ENCODE results near the gene PPP2R2B.

PPP2R2B gene

DNA sequence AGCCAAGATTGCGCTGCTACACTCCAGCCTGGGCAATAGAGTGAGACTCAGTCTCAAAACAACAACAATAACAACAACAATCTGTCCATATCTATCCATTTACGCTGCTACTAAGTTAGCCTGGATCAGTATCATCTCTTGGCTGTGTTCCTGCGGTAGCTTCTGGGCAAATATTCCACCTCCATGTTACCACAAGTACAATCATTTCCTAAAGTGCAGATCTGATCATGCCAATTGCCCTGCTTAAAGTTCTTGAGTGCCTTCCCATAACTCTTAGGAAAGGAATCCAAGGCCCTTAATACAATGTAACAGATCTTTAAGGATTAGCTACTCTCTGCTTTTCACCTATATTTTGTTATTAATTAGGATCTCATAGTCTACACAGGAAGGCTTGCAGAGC is 15.4 kb upstream of the PPP2R2B start:
- H3K27ac Mint-ChIP-seq = no peak overlapping the region
- no peaks in the 10 kb centered on the region for H3K9me3 Mint-ChIP-seq (ENCODE audit: low read depth)
- H3K4me3 Mint-ChIP-seq = no peak overlapping the region
- H3K36me3 Mint-ChIP-seq = no peaks in the 10 kb centered on the region
- H3K4me1 Mint-ChIP-seq (ENCODE audit: low read depth) = peaks cover 3% of the 10 kb centered on the region
- peaks cover 3% of the 10 kb centered on the region for H3K27me3 Mint-ChIP-seq

DNA sequence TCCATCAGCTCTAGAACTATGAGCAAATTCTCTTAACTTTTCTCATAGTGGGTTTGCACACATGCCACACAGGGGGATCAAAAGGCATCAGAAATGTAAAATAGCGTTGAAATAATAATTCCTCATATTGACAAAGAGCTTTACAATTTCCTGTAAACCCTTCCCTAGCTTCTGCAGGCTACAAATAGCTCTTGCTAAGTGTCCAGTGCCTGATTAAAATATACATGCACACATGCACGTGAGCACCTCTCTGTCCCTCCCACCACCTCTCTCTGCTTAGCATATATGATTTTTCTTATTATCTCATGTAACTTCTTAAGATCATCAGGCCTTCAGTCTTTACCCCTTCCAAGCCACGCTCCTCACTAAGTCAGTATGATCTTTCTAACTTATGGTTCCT is 13.7 kb upstream of the PPP2R2B start:
- H3K27ac Mint-ChIP-seq = no peak overlapping the region
- H3K36me3 Mint-ChIP-seq = no peaks in the 10 kb centered on the region
- no peaks in the 10 kb centered on the region for H3K9me3 Mint-ChIP-seq (ENCODE audit: low read depth)
- peaks cover 1% of the 10 kb centered on the region for H3K27me3 Mint-ChIP-seq
- peaks cover 3% of the 10 kb centered on the region for H3K4me1 Mint-ChIP-seq (ENCODE audit: low read depth)
- no peak overlapping the region for H3K4me3 Mint-ChIP-seq

DNA sequence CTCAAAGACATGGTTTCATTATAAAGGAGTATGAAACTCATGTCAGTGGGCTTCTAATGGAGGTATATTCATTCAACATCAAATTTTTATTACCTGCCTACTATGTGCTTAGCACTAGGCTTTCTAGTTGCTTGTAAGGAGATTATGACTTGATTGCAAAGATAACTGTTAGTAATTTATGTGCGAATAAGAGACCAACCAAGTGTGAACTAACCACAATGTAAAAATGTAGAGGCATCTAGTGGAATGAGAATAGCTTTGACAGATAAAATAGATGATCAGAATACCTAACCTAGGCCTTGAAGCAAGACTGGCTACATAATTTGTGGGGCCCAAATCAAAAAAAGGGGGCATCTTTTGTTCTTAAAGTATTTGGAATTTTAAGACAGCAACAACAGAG is 13.0 kb upstream of the PPP2R2B start:
- Mint-ChIP-seq H3K4me1 (ENCODE audit: low read depth) (peaks cover 3% of the 10 kb centered on the region), H3K27me3 (peaks cover 1% of the 10 kb centered on the region), H3K4me3 (no peak overlapping the region), H3K36me3 (no peaks in the 10 kb centered on the region), H3K9me3 (ENCODE audit: low read depth) (no peaks in the 10 kb centered on the region), H3K27ac (no peak overlapping the region)

DNA sequence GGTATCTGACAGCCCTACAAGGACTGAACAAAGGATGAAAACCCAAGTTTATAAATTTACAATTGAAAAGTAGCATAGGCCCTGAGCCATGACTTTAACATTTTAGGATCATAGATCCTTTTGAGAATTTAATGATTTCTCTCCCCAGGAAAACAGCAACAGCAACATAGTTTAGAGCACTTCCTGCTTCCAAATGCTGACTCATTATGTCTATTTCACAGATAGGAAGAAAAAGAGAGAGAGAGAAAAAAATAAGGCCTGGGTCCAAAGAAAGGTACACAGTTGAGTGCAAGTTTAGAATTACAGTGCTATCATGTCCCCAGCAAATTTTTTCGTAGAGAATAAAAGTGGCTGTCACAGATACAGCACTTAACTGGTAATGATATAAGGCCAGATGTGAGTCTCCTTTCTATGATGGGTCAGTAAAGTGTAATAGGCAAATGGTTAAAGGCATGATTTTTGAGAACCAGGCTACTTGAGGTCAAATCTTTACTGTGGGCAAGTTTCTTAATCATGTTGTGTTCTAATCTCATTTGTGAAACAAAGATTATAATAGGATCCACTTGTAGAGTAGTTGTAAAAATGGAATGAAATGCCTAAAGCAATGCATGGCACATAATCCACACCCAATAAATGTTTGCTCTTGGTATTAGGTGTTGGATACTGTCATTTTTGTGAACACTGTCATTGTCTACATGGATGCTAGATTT is 12.3 kb upstream of the PPP2R2B start:
- H3K9me3 Mint-ChIP-seq (ENCODE audit: low read depth) = no peaks in the 10 kb centered on the region
- no peak overlapping the region for H3K27ac Mint-ChIP-seq
- H3K4me1 Mint-ChIP-seq (ENCODE audit: low read depth) = peaks cover 3% of the 10 kb centered on the region
- no peak overlapping the region for H3K4me3 Mint-ChIP-seq
- H3K27me3 Mint-ChIP-seq = peaks cover 1% of the 10 kb centered on the region
- H3K36me3 Mint-ChIP-seq = no peaks in the 10 kb centered on the region

DNA sequence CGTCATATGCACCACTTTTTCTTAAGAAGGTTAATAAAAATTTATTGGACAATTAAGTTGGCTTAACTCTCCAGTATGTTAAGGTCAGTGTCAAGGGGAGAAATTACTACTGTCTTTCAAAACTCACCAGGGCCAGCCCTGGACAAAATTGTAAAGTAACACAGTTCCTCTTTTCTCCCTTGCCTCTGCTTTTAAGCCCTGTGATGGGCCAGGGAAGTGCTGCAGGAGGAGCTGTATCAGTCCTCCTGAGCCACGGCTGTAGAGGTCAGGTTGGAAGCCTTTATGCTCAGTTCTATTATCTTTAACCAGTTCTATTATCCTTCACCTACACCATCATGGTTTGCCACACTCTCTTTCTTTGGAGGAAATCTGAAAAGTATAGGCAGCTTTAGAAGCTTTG is 11.5 kb upstream of the PPP2R2B start:
- H3K4me3 Mint-ChIP-seq = no peak overlapping the region
- no peaks in the 10 kb centered on the region for H3K9me3 Mint-ChIP-seq (ENCODE audit: low read depth)
- peaks cover 7% of the 10 kb centered on the region for H3K27me3 Mint-ChIP-seq
- no peak overlapping the region for H3K27ac Mint-ChIP-seq
- peaks cover 1% of the 10 kb centered on the region for H3K4me1 Mint-ChIP-seq (ENCODE audit: low read depth)
- no peaks in the 10 kb centered on the region for H3K36me3 Mint-ChIP-seq

DNA sequence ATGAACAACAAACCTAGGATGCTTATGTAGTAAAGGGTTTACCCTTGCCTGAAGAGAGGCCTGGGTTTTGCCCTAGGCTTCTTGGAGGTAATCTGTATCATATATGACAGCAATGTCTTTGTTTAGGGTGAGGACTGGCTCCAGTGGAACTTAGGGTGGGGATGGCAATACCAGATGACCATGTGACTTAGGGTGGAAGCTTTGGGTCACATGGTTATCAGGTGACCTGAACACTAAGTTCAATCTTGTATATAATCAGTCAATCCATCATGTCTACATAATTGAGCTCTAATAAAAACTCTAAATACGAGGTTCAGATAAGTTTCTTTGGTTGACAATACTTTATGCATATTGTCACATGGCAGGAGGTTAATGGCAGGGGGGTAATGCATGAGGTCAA is 10.6 kb upstream of the PPP2R2B start:
- Mint-ChIP-seq H3K4me1 (ENCODE audit: low read depth) (no peaks in the 10 kb centered on the region), H3K36me3 (no peaks in the 10 kb centered on the region), H3K9me3 (ENCODE audit: low read depth) (no peaks in the 10 kb centered on the region), H3K27ac (no peak overlapping the region), H3K27me3 (peaks cover 11% of the 10 kb centered on the region), H3K4me3 (no peak overlapping the region)

DNA sequence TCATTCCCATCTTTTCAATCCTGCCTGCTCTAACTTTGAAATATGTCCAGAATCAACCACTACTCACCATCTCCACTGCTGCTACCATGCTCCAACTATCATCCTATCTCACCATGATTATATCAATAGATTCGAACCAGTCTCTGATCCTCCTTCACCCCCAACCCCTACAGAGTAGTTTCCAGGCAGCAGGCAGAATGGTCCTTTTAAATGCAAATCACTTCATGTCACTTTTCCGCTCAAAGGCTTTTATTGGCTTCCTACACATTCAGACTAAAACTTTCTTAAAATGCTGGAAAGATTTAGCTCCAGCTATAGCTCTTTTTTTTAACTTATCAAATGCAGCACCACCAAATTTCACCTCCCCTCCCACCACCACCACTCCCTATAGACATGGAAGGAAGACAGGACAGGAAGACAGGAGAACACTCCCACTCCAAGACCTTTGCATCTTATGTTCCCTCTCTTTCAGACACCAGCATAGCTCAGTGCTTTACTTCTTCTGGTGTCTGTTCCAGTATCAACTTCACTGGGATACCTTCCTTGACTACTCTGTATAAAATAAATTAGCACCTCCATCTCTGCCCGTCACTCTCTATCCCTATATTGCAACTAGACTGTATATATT is 9.9 kb upstream of the PPP2R2B start:
- H3K27ac Mint-ChIP-seq = no peak overlapping the region
- no peaks in the 10 kb centered on the region for H3K36me3 Mint-ChIP-seq
- no peaks in the 10 kb centered on the region for H3K9me3 Mint-ChIP-seq (ENCODE audit: low read depth)
- H3K4me3 Mint-ChIP-seq = no peak overlapping the region
- no peaks in the 10 kb centered on the region for H3K4me1 Mint-ChIP-seq (ENCODE audit: low read depth)
- peaks cover 12% of the 10 kb centered on the region for H3K27me3 Mint-ChIP-seq

DNA sequence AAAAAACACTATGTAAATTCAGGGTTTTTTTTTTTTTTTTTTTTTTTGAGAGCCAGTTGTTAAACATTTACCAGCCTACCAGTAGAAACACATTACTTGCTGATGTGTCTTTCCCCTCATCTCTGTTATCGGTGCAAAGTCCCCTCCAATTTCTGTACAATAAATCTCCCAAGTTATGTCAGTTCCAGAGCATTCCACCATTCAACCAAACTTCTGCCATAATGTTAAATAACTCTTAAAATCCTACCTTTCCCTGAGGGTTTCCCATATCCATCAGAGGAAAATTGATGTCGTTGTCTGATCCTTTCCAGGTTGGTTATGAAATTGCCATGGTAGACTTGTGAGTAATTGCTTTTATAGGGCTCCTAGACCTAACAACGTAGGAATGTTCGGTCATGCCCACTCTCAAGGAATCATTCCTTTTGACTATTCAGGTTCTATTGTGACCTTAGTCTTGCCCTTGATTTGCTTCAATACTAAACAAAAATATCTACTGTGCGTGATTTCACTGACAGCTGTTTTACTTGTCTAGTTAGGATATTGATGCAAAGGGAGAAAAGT is 5.6 kb upstream of the PPP2R2B start:
- H3K4me3 Mint-ChIP-seq = no peak overlapping the region
- H3K27ac Mint-ChIP-seq = no peak overlapping the region
- H3K4me1 Mint-ChIP-seq (ENCODE audit: low read depth) = no peaks in the 10 kb centered on the region
- H3K9me3 Mint-ChIP-seq (ENCODE audit: low read depth) = no peaks in the 10 kb centered on the region
- H3K27me3 Mint-ChIP-seq = peaks cover 17% of the 10 kb centered on the region
- no peaks in the 10 kb centered on the region for H3K36me3 Mint-ChIP-seq

DNA sequence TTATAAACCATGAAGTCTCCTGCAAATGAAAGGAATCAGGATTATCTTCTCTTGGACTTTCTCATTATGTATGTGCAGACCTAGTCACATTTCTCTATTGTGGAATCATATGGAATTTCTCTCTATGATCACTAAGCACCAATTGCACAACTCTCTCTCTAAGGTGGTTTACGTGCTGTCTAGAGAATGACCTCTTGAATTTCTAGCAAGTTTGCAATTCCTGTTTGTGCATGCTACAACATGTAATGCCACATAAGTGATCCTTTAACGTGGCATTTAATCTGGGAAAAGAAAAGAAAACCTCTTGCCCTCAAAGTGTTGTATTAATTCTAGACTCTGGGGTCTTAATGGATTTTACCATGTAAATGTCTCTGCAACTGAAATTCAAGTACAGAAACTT is 5.0 kb upstream of the PPP2R2B start:
- Mint-ChIP-seq H3K27ac (no peak overlapping the region), H3K9me3 (ENCODE audit: low read depth) (no peaks in the 10 kb centered on the region), H3K27me3 (peaks cover 19% of the 10 kb centered on the region), H3K4me3 (no peak overlapping the region), H3K4me1 (ENCODE audit: low read depth) (no peaks in the 10 kb centered on the region), H3K36me3 (no peaks in the 10 kb centered on the region)

DNA sequence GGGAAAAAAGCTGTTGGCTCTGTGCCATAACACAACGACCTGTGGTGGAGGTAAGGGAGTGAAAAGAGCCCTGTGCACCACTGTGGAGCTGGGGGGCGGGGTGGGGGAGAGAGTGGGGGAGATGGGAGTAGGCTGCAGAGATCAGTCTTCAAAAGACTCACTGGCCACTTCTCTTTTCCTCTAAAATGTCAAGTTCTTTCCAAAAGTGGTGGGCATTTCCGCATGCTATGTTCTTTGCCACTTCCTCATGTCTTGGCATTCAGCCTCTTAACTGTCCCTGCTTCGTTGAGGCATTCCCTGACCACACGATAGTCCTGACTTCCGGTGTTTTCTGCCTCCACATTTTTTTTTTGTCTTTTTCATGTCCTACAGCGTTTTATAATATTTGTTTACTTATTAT is 2.4 kb upstream of the PPP2R2B start:
- Mint-ChIP-seq H3K4me3 (no peak overlapping the region), H3K27me3 (peaks cover 21% of the 10 kb centered on the region), H3K36me3 (no peaks in the 10 kb centered on the region), H3K9me3 (ENCODE audit: low read depth) (no peaks in the 10 kb centered on the region), H3K27ac (no peak overlapping the region), H3K4me1 (ENCODE audit: low read depth) (peaks cover 10% of the 10 kb centered on the region)

DNA sequence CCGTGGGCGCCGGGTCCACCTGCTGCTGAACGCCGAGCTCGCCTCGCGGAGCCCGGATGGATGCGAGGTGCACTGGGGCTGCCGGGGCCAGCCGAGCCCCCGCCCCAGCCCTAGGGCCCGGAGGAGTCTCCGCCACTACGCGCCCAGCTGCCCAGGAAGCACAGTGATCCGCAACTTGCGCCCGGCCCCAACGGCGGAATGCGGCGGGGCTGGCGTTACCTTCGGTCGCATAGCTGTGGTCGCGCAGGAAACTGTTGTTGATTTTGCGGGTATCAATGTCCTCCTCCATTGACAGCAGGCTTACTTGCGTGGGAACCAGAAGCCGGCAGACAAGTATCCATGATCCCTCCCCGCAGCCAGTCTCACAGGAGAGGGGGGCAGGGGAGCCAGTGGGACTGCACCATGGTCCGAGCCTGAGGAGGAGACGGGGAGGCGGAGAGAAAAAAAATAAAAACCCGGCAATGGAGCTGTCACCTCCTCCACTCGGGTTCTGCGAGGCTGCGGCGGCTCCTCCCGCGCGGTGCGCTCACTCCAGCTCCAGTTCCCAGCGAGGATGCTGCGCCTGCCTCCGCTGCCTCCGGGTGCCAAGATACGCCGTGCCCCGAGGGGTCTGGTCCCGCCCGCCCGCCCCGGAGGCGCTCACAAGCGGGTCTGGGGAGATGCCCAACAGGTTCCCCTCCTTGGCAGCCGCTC is 628 bp downstream of the PPP2R2B start:
- Mint-ChIP-seq H3K27me3 (peaks cover 21% of the 10 kb centered on the region), H3K36me3 (no peaks in the 10 kb centered on the region), H3K27ac (no peak overlapping the region)

DNA sequence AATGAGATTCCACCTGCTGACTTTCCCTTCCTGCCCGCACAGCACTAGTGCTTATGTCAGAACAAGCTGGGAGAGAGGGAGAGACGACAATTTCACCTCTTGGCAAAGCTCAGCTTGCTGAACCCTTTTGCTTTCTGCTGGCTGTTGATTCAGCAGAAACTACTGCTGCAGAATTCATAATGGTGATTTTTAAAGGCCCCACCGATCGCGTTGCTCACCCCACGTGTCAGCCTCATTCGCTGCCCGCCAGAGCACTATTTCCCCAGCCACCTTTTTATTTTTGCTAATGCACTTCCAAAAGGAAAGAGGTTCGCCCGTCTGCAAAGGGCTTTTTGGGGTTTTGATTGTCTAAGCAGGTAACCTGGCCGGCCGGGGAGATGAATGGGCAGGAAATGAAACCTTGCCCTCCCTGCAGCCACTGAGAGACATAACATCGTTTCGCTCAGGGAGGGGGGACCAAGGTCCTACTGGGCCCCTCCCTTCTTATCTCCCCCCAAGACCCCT is 1.3 kb downstream of the PPP2R2B start:
- no peaks in the 10 kb centered on the region for H3K36me3 Mint-ChIP-seq
- H3K4me1 Mint-ChIP-seq (ENCODE audit: low read depth) = peaks cover 10% of the 10 kb centered on the region
- peaks cover 19% of the 10 kb centered on the region for H3K27me3 Mint-ChIP-seq
- no peak overlapping the region for H3K27ac Mint-ChIP-seq
- no peaks in the 10 kb centered on the region for H3K9me3 Mint-ChIP-seq (ENCODE audit: low read depth)
- H3K4me3 Mint-ChIP-seq = peak overlapping the region; percentile 87

More for the DNA sequence above, 628 bp downstream of the PPP2R2B start:
- Mint-ChIP-seq H3K9me3 (ENCODE audit: low read depth) (no peaks in the 10 kb centered on the region), H3K4me1 (ENCODE audit: low read depth) (peaks cover 10% of the 10 kb centered on the region), H3K4me3 (peak overlapping the region; percentile 87)

DNA sequence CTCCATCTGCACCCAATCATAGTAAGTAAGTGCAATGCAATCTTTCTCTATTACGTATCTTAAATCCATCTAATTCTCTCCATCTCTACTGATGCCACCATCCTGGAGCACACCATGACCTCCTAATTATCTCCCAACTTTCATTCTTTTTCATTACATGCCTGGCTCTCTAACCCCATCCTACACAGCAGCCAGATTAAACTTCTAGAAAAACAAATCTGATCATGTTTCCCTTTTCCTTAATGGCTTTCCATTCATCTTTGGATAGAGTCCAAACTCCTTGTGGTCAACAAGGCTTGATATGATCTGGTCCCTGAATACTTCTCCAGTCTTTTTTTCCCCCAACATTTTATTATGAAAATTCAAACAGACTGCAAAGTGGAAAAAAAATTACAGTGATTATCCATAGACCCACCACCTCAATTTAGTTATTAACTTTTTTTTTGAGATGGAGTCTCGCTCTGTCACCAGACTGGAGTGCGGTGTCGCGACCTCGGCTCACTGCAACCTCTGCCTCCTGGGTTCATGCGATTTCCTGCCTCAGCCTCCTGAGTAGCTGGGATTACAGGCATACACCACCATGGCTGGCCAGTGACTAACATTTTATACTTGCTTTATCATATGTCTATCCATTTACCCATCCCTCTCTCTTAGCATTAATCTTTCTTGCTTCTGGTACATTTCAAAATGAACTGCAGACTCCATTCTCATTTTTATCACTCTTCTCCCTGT is 5.2 kb downstream of the PPP2R2B start:
- H3K36me3 Mint-ChIP-seq = no peaks in the 10 kb centered on the region
- H3K4me3 Mint-ChIP-seq = no peak overlapping the region
- peaks cover 13% of the 10 kb centered on the region for H3K27me3 Mint-ChIP-seq
- H3K27ac Mint-ChIP-seq = no peak overlapping the region
- H3K9me3 Mint-ChIP-seq (ENCODE audit: low read depth) = no peaks in the 10 kb centered on the region
- H3K4me1 Mint-ChIP-seq (ENCODE audit: low read depth) = peaks cover 11% of the 10 kb centered on the region

DNA sequence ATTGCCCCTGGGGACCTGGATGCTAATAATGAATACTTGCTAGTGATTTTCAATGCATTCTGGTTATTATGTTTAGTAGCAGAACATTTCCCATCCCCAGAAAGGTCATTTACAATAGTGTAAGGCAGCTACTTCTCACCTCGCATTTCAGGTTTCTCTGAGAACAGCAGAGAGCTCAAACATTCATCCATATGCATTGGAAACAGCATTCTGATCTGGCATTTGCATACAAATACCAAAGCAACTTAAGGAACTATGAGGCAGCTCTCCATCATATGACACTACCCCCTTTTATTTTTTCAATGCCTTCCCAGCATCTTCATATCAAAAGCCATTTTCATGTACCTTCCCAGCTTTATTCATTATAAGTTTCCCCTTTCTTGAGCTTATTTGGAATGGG is 6.4 kb downstream of the PPP2R2B start:
- H3K27ac Mint-ChIP-seq = no peak overlapping the region
- H3K4me3 Mint-ChIP-seq = no peak overlapping the region
- H3K9me3 Mint-ChIP-seq (ENCODE audit: low read depth) = no peaks in the 10 kb centered on the region
- peaks cover 11% of the 10 kb centered on the region for H3K27me3 Mint-ChIP-seq
- H3K36me3 Mint-ChIP-seq = no peaks in the 10 kb centered on the region
- peaks cover 8% of the 10 kb centered on the region for H3K4me1 Mint-ChIP-seq (ENCODE audit: low read depth)
